C4-2B (cell line): ENCODE measurements around the gene TEKTIP1.

Experiments
- ZFX ChIP-seq: fragments of 450-650 bp; IDR thresholded peaks from 2 replicates; pipeline ENCODE4 v1.6.1; 2017
- TF ChIP-seq, protein P1 (sequence below): fragments of 450-650 bp; conservative IDR thresholded peaks from 2 replicates; pipeline ENCODE4 v1.5.1; 2017; ENCODE audit warnings: mild to moderate bottlenecking

DNA sequence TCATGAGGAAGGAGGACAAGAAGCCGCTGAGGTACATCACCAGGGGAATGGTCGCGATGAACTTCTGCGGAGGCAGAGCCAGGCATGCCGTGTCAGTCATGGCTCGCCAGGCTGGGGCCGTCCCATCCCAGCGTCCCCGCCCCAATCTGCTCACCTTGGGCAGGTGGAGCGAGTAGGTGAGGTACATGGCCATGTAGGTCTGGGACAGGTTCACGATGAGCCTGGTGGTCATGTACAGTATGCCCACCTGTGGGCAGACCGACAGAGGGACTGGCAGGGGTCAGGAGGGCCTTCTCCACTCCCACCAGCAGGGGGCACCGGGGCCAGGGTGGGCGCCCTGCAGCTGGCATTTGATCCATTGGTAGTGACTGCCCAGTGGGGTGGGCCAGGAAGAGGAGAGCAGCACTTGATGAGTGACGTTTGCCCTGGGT lies 8.3 kb downstream of the TEKTIP1 start:
- TF ChIP-seq, protein P1, sequence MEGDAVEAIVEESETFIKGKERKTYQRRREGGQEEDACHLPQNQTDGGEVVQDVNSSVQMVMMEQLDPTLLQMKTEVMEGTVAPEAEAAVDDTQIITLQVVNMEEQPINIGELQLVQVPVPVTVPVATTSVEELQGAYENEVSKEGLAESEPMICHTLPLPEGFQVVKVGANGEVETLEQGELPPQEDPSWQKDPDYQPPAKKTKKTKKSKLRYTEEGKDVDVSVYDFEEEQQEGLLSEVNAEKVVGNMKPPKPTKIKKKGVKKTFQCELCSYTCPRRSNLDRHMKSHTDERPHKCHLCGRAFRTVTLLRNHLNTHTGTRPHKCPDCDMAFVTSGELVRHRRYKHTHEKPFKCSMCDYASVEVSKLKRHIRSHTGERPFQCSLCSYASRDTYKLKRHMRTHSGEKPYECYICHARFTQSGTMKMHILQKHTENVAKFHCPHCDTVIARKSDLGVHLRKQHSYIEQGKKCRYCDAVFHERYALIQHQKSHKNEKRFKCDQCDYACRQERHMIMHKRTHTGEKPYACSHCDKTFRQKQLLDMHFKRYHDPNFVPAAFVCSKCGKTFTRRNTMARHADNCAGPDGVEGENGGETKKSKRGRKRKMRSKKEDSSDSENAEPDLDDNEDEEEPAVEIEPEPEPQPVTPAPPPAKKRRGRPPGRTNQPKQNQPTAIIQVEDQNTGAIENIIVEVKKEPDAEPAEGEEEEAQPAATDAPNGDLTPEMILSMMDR: peak; percentile 85
- no peak for TF ChIP-seq ZFX
